Spinal cord (tissue), 10 donors: ENCODE data around the gene LAIR2. TPM values are rescaled to one million over a fixed set of nuclear protein-coding genes. Genes with fewer than 3 reads are reported as not detected.

ENCODE experiments used
- DNase-seq, 6 donors: peaks; one replicate each; pipeline versions ENCODE4 v3.0.0 to v3.0.0-alpha.2; 2013 to 2015; ENCODE audit warnings: low spot score in 6 of 6, low read depth in 4 of 6
- H3K27ac ChIP-seq: one replicate; pipeline ENCODE4 v1.5.1; 2013; ENCODE audit warnings: low read depth, low read length, control low read depth
- H3K27me3 ChIP-seq: one replicate; pipeline ENCODE4 v1.6.1; 2013; ENCODE audit warnings: low read length; ENCODE audit not compliant: control insufficient read depth, insufficient read depth
- H3K36me3 ChIP-seq: one replicate; pipeline ENCODE4 v1.6.1; 2013; ENCODE audit warnings: low read length; ENCODE audit not compliant: control insufficient read depth, insufficient read depth
- H3K4me1 ChIP-seq: one replicate; pipeline ENCODE4 v1.6.1; 2013; ENCODE audit warnings: low read length; ENCODE audit not compliant: control insufficient read depth, insufficient read depth
- H3K4me3 ChIP-seq: one replicate; pipeline ENCODE4 v1.5.1; 2013; ENCODE audit warnings: low read depth, low read length, control low read depth
- H3K9me3 ChIP-seq: one replicate; pipeline ENCODE4 v1.6.1; 2013; ENCODE audit warnings: low read length; ENCODE audit not compliant: control insufficient read depth, insufficient read depth
- WGBS: methylation state at CpG from one replicate; pipeline ENCODE4 v1.1.5; 2013; ENCODE audit warnings: missing lambda C conversion rate; ENCODE audit not compliant: insufficient coverage; 5-methylcytosine and 5-hydroxymethylcytosine counted together
- polyA plus RNA-seq, 2 donors: library from polyadenylated mRNA; unstranded; fragments of 120-200 nt; gene quantifications; one replicate each; pipeline ENCODE4 v1.2.1, GENCODE V29; 2013; ENCODE audit not compliant: insufficient read length in 2 of 2
- total RNA-seq, 2 donors: library from RNA; depleted of rRNA in 1 of 2; stranded (reverse); fragments of 120-200 nt in 1 of 2; fragments of >200 nt in 1 of 2; gene quantifications; one replicate each; pipeline versions ENCODE4 v1.2.3 to v1.2.4, GENCODE V29; 2013 to 2014
- donor health status: healthy.

LAIR2 gene
- total and polyA plus RNA-seq, 4 donors: not detected

DNA sequence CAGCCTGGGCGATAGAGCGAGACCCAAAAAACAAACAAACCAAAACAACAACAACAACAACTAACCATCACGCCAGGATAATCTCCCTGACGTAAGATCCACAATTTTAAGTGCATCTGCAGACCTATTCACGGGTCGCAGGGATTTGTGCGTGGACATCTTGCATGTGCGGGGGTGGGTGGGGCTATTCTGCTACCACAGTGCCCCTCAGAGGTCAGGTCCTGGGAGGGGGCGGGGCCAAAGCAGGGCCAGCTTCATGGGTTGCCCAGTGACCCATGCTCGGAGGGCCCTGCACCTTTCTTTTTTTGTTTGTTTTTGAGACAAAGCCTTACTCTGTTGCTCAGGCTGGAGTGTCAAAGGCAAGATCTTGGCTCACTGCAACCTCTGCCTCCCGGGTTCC, 26.9 kb upstream of the LAIR2 start:
- Histone ChIP-seq H3K27ac (no peak overlapping the region), H3K9me3 (no peaks in the 10 kb centered on the region), H3K27me3 (peaks cover 10% of the 10 kb centered on the region), H3K36me3 (no peaks in the 10 kb centered on the region), H3K4me1 (peaks cover 23% of the 10 kb centered on the region), H3K4me3 (no peak overlapping the region)
- no peak for DNase-seq
- WGBS: 78% methylated on average over 11 of the region's 11 CpGs

DNA sequence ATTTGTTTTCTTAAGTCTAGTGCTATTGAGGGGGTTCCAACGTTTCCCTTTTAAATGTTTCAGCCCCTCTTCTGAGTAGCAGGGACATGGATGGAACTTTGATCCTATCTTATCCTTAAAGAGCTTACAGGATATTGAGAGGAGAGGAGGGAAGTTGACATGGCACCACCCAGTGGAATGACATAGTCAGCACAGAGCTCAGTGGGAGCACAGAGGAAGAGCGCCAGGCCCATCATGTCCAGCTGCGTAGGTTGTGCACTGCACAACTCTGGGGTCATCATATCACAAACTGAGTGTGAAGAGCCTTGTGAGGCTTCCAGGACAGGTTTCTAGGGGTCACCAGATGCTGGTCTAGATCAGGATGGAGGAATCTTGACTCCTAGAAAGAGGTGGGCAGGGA, 25.0 kb upstream of the LAIR2 start:
- H3K4me1 ChIP-seq: peaks cover 13% of the 10 kb centered on the region
- 87% methylated on average over 2 of the region's 3 CpGs for WGBS

DNA sequence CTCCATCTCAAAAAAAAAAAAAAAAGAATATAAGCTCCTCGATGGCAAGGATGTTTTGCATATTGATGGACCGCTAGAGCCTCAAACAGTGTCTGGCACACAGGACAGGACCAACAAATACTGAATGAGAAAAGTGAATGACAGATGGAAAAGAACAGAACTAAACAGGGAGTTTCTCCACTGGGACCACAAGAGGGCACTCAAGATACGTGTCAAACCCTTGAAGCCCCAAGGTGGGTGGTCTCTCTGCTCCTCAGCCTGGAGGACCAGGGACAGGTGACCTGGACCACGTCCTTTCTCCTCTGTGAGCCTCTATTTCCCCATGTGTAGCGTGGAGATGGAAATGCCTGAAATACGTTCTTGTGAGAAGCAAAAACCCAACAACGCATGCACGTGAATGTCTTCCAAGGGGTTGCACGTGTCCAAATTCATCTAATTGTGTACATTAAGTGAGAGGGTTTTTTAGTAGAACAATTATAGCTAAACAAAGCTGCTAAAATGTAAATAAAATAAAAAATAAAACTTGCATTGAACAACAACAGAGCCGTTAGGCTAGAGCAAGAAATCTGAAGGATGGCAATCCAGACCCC, 23.9 kb upstream of the LAIR2 start:
- H3K27ac ChIP-seq: no peak overlapping the region
- peak in 3 of 6 donors; percentile 28 to 86 (median 75) for DNase-seq
- no peaks in the 10 kb centered on the region for H3K9me3 ChIP-seq
- no peaks in the 10 kb centered on the region for H3K27me3 ChIP-seq
- peaks cover 3% of the 10 kb centered on the region for H3K4me1 ChIP-seq
- H3K36me3 ChIP-seq: no peaks in the 10 kb centered on the region
- WGBS: 10% methylated on average over 6 of the region's 10 CpGs
- H3K4me3 ChIP-seq: no peak overlapping the region

More for the DNA sequence above, 25.0 kb upstream of the LAIR2 start:
- Histone ChIP-seq H3K36me3 (no peaks in the 10 kb centered on the region), H3K4me3 (no peak overlapping the region), H3K9me3 (no peaks in the 10 kb centered on the region), H3K27me3 (no peaks in the 10 kb centered on the region), H3K27ac (no peak overlapping the region)
- DNase-seq: no peak

DNA sequence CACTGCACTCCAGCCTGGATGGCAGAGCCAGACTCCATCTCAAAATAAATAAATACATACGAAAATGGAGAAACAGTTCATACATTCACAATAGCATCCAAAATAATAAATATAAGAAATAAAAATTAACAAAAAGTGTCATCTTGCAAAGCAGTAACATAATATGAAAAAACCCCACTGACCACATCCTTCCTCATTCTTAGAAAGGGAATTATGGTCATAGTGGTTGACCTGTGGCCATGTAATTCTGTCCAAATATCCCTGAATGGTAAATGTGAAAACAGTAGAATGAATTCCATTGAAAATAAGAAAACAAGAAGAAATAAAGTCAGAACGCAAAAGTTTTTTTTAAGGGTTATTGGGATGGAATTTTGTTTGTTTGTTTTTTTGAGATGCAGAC, 22.6 kb upstream of the LAIR2 start:
- Histone ChIP-seq H3K4me1 (no peaks in the 10 kb centered on the region), H3K27ac (no peak overlapping the region), H3K36me3 (no peaks in the 10 kb centered on the region), H3K4me3 (no peak overlapping the region), H3K27me3 (peaks cover 2% of the 10 kb centered on the region), H3K9me3 (no peaks in the 10 kb centered on the region)
- DNase-seq: no peak
- no CpG with 5 or more reads among the region's 2 CpGs for WGBS

- WGBS: 8% methylated on average over 9 of the region's 16 CpGs
- Histone ChIP-seq H3K4me3 (no peak overlapping the region), H3K27me3 (peaks cover 2% of the 10 kb centered on the region), H3K27ac (no peak overlapping the region), H3K9me3 (no peaks in the 10 kb centered on the region), H3K36me3 (no peaks in the 10 kb centered on the region), H3K4me1 (no peaks in the 10 kb centered on the region)
- peak in 5 of 6 donors; percentile 30 to 92 (median 64) for DNase-seq
Measured at GRCh38 chr19:54481326-54481930, 21.2 kb upstream of the LAIR2 start.

GRCh38 chr19:54482889-54483288, 19.7 kb upstream of the LAIR2 start:
- Histone ChIP-seq H3K27me3 (peaks cover 2% of the 10 kb centered on the region), H3K4me1 (no peaks in the 10 kb centered on the region), H3K27ac (no peak overlapping the region), H3K36me3 (no peaks in the 10 kb centered on the region), H3K4me3 (no peak overlapping the region), H3K9me3 (no peaks in the 10 kb centered on the region)
- DNase-seq: no peak
- no CpG with 5 or more reads among the region's 3 CpGs for WGBS

GRCh38 chr19:54484451-54484850, 18.2 kb upstream of the LAIR2 start:
- H3K4me1 ChIP-seq: no peaks in the 10 kb centered on the region
- WGBS: 84% methylated on average over 10 of the region's 10 CpGs

DNA sequence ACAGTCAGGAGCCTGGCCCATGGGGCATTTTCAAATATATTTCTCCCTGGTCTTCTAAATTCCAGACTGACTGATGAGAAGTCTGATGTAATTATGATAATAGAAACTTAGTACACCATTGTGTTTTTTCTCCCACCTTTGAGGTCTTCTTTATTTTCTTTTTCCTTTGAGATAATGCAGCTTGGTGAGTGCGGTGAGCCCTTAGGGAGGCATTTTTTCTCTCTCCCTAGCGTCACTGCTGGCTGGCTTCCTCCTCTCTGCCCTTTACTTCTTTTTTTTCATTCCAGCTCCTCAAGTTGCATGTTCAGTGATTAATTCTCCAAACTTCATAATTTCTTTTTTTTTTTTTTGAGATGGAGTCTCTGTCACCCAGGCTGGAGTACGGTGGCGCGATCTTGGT, 16.8 kb upstream of the LAIR2 start:
- Histone ChIP-seq H3K4me3 (no peak overlapping the region), H3K9me3 (no peaks in the 10 kb centered on the region), H3K4me1 (no peaks in the 10 kb centered on the region), H3K27ac (no peak overlapping the region), H3K27me3 (peaks cover 5% of the 10 kb centered on the region), H3K36me3 (no peaks in the 10 kb centered on the region)
- DNase-seq: no peak
- WGBS: no CpG with 5 or more reads among the region's 5 CpGs

More at GRCh38 chr19:54484451-54484850, 18.2 kb upstream of the LAIR2 start:
- Histone ChIP-seq H3K36me3 (no peaks in the 10 kb centered on the region), H3K27ac (no peak overlapping the region), H3K27me3 (peaks cover 4% of the 10 kb centered on the region), H3K4me3 (no peak overlapping the region), H3K9me3 (no peaks in the 10 kb centered on the region)
- no peak for DNase-seq

- WGBS: 74% methylated on average over 4 of the region's 7 CpGs
- Histone ChIP-seq H3K4me1 (no peaks in the 10 kb centered on the region), H3K27ac (no peak overlapping the region), H3K4me3 (no peak overlapping the region), H3K9me3 (no peaks in the 10 kb centered on the region), H3K27me3 (peaks cover 3% of the 10 kb centered on the region), H3K36me3 (no peaks in the 10 kb centered on the region)
- DNase-seq: no peak
Measured at GRCh38 chr19:54489341-54489740, 13.3 kb upstream of the LAIR2 start.

DNA sequence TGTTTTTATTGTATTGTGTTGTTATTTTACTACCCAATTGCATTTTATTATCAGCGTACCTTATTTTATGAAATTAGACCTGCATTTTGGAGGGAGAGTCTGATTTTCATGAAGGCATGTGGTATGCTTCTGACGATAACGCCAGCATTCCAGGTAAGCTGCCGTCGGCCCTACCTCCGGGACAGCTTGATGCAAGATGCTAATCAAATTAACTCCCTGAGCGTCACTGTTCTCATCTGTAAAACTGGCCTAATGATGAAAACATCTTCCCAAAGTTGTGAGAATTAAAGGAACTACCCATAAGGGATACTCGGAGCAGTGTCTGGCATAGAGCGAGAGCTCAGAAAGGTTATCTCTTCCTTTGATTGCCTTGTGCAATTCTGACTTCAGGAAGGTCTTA, 12.9 kb upstream of the LAIR2 start:
- Histone ChIP-seq H3K36me3 (no peaks in the 10 kb centered on the region), H3K27ac (no peak overlapping the region), H3K9me3 (no peaks in the 10 kb centered on the region), H3K4me3 (no peak overlapping the region), H3K4me1 (no peaks in the 10 kb centered on the region), H3K27me3 (peaks cover 3% of the 10 kb centered on the region)
- no peak for DNase-seq
- WGBS: 50% methylated on average over 1 of the region's 9 CpGs
